HG03280 (cell line): ENCODE data around the gene SPAG6.

Experiments used
- ATAC-seq: cut with Tn5 transposase; IDR thresholded peaks from one replicate; pipeline ENCODE4 v1.9.1; 2021; ENCODE audit warnings: mild to moderate bottlenecking, moderate library complexity; ENCODE audit not compliant: unreplicated experiment

SPAG6 gene

DNA sequence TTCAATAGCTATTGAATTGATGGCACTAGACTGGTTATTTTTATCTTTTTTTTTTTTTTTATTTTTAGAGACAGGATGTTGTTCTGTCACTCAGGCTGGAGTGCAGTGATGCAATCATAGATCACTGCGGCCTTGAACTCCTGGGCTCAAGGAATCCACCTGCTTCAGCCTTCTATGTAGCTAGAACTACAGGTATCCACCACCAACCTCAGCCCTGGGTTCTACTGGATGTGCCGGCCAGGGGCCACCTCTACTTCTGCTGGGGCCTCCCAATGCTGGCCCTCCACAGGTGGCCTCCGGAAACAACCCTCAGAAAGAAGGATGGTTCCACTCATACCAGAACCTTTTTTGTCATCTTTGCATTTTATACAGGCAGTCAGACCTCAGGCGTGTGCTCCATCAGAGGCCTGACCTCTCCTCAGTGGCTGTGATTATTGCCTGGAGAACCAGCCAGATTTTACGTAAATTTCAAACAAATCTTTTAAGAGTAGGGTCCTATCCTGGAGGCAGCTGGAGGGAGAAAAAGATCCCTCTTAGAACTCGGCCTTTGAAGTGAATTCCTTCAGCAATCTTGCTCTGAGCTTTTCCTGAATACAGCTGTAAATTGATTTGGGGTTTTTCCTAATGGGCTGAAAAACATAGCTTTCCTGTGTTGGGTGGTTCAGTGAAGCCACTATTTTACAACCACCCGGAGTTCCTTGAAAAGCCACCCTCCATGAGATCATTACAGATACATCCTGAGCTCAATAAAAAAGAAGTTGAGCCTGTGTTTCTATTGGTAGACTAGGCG lies 110.0 kb downstream of the SPAG6 start:
- ATAC-seq: no peak

DNA sequence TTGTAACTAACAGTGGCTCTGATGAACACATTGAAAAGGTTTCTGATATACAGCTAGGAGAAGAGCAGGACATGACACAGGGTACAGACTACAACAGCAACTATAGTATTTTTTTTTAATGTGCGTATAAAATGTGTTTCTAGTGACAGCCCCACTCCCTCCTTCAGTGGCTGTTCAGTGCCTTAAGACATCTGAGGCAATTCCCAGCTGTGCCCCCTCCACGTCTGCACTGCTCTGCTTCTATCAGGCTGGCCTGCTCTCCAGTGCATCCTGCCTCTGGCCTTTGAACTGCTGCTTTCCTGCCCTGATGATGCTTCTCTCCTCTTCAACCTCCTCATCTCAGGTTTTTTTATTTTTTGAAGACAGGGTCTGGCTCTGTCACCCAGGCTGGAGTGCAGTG lies 111.2 kb downstream of the SPAG6 start:
- no peak for ATAC-seq

DNA sequence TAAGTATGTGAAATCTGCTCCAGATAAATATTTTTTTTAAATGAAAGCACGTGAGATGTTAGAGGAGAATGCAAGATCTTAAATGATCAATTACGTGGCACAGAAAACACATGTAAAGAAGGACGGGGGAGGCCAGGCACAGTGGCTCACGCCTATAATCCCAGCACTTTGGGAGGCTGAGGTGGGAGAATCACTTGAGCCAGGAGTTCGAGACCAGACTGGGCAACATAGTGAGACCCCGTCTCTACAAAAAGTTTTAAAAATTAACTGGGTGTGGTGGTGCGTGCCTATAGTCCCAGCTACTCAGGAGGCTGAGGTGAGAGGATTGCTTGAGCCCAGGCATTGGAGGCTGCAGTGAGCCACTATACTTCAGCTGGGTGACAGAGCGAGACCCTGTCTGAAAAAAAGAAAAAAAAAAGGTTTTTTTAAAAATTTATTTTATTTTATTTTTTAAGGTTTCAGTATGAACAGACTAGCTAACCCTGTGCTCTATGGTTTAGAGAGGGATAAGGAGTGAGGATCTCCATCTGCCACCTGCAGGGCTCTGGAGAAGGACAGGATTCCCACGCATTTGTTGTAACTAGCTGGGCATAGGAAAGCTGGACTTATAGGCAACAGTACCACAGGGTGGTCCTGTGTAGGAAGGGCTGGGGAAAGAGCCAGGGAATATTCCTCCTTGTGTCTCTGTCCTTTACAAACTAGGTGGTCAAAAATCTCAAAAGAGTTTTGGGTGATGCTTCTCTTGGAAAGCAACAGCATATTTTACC lies 113.2 kb downstream of the SPAG6 start:
- ATAC-seq: no peak

DNA sequence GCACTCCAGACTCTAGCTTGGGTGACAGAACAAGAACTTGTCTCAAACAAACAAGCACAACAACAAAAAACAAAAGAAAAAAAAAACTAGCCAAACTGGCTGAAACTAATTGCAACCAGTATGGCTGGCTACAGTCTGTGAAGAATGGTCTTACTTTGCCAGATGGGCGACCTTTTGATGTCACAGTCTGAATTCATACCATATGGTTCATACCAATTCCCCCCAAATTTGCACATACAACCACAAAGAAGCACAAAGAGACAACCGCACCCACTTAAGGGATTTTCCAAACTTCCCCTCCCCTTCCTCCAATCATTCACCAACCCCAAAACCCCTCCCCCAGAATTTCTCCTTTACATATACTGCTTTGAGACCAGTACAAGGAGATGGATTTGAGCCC lies 114.2 kb downstream of the SPAG6 start:
- ATAC-seq: no peak

DNA sequence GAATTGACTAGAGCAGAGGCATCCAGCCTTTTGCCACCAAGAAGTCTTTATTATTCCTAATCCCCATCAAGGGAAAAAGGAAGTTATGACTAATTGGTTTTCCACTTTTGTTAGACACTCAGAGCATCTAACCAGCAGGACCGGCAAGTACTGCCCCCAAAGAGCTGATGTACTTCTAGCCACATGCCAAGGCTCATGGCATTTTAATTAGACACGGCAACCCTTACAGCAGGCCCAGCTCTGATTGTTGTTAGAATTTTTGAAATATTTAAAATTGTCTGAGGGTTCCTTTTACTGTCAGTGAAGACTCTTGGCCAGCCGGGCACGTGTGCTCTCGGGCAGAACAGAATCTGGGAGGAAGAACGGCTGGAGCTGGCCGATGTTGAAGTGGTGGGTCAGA lies 114.8 kb downstream of the SPAG6 start:
- ATAC-seq: no peak

DNA sequence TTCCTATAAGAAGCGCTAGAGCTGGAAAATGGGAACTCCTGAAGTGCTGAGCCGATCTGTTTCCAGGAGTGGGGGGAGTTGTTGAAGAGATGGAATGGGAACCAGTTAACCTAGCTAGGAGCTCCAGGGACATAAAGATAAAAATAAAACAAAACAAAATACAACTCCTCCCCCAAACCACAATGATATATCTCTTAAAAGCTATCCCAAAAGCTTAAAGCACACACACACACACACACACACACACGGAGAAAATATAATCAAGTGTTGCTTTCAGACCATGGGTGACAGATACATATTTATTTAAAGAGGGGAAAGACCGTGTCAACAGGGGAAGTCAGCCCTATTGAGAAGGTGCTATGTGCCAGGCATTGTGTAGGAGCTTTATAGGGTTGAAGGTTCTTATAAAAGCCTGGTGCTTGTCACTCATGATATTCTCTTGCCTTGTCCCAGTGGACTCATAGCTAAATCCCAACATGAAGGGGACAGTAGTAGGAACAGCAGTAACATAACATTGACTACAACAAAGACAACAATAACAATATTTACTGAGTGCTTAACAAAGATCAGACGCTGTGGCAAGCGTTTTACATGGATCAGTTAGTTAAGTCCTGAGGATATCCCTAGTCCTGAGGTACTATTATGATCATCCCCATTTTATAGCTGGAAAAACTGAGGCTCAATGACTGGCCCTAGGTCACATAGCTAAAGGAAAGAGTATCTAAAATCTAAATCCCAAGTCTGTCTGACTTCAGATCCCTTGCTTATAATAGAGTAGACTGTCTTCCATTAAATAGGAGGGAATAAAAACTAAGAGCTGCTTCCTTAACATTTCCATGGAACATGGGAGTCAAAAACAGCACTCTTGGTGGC lies 115.5 kb downstream of the SPAG6 start:
- no peak for ATAC-seq

DNA sequence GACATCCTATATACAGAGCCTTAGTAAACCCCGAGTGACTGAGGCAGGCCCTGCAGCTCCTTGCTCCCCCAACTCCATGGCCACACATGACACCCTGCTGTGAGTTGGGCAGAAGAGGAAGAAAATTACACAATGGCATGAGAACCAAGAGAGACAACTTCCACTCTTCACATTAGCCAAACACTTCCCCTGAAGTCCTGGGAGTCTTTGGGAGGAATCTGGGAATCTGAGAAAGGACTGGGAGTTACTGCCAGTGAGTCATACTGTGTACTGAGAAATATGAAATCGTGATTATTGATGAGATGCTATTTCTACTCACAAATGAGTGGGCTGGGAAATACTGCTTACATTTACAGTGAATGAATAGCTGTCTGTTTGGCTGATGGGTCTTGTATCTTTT lies 116.6 kb downstream of the SPAG6 start:
- no peak for ATAC-seq

DNA sequence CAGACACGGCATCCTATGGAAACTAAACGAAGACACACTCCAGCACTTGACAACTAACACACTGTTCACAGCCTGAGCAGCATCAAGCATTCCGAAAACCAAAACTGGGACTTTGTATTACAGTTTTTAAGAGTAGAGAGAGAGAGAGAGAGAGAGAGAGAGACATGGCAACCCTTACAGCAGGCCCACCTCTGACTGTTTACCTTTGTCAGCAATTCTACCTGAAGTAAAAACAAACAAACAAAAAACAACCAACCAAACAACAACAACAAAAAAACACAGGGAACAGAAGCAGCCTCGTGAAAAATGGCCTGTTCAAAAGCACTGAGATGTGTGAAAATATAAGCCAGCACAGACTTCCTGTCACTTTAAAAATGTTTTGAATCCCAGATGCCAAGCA lies 118.0 kb downstream of the SPAG6 start:
- no peak for ATAC-seq

DNA sequence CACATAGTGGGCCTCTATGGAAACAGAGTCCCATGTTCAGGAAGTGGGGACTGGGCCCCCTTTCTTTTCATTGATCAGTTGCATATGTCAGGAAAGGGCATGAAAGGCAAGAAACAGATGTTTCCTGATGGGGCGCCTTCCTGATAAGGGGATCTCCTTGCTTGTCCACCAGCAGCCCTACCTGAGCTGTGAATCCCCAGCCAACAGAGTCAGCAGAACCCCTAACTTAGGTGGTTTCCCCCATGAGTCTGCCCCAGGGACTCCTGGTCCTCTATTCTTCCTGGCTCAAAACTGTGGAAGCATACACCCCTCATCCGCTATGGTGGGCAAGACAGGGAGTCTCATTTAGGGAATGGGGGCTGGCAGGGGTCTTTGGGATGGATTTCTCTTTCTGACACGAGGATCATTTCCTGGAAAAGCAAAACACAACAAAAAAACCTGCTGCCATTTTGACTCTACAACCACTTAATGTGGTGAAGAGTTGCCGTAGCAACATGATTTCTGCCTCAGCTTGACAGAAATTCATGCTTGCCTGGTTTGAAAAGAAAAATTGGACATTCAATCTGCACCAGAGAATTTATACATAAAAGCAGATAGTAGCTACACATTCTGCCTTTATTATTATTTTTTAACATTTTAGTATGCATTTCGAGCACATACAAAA lies 119.8 kb downstream of the SPAG6 start:
- ATAC-seq: no peak

DNA sequence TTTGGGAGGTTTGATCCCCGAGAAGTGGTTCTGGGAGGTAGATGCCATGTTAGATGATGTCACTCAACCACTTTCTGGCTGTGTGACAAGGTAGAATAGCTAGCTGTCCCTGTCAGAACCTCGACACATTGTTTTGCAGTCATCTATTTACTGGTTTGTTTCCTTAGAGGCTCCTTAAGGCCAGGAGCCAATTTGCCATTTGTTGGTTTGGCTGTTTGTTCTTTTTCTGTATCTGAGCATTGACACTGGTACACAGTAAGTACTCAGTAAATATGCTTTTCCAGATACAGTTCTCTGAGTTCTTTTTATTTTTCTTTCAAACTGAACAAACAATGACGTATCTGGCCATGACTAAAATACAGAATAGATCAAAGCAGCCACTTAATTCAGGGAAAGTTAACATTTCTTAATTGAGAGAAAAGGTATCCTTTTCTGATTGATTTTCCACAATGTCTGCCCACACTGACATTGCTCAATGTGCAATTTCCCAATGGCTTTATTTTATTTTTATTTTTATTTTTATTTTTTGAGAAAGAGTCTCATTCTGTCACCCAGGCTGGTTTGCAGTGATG lies 121.6 kb downstream of the SPAG6 start:
- no peak for ATAC-seq
